Inflammatory macrophage treated with lipopolysaccharide for 1 hour (primary cell): Measurements from ENCODE around the gene UBTF.

Experiments used
- DNase-seq, 2 donors: peaks; one replicate each; pipeline ENCODE4 v3.0.0-alpha.2; 2020 to 2022

Gene UBTF

DNA sequence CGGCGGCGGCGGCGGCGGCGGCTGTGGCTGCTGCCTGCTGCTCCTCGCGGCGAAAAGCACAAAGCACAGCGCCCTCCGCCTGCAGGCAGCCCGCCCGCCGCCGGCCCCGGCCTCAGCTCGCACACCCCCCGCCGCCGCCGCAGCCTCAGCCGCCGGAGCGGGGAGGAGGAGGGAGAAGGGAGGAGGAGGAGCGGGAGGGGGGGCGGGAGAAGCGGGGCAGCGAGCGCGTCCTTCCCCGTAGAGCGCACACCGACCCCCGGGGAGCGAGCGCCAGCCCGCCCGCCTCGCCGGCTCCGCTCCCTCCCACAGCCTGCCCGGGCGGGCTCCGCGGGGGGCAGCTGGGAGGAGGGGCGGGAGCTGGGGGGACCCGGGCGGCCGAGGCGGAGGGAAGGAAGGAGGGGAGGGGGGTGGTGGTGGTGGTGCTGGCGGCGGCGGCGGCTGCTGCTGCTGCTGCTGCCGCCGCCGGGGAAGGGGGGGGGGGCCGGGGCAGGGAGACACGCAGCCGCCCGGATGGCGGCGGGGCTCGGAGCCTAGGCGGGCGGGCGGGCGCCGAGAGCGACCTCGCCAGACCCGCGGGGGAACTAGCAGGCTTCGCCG is at the start of gene UBTF:
Gene UBTF (minus strand): TSS at position 60 of the 597 bp plus-strand sequence. CDS start 1,446 bp downstream, outside the sequence.
- no peak for DNase-seq

DNA sequence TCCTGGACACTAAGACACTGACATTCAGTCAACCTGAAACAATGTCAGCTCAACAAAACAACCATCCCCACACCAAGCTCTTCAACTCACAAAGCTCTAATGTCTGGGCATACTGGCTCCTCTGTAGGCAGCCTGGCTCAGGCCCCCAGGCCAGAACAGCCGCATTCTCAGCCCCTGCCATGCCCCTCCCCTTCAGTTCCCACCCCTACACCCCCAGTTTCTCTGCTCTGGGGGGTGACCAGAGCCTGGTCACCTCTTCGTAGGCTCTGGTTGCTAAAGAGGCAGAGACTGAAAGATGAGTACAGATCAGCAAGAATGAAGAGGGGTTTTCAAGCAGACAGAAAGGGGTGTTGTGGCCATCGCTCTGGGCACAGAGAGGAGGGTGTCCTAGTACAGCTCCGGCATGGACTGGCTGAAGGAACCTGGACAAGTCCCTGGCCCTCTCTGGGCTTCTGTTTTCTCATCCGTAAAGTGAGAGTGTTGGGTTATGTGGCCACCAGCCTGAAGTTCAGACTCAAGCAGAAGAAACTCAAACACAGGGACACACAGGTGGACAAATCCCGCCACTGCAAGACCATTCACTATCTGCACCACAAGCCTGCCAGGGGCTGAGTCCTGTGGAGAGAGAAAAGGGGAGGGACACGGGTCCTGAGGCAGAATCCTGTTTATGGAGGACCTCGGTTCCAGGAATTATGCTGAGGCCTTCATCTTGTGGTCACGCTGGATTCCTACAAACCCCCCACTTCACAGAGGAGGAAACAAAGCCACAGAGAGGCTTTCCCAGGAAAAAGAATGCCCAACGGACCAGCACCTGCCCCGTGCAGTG is 49.4 kb upstream of the UBTF start:
- no peak for DNase-seq

DNA sequence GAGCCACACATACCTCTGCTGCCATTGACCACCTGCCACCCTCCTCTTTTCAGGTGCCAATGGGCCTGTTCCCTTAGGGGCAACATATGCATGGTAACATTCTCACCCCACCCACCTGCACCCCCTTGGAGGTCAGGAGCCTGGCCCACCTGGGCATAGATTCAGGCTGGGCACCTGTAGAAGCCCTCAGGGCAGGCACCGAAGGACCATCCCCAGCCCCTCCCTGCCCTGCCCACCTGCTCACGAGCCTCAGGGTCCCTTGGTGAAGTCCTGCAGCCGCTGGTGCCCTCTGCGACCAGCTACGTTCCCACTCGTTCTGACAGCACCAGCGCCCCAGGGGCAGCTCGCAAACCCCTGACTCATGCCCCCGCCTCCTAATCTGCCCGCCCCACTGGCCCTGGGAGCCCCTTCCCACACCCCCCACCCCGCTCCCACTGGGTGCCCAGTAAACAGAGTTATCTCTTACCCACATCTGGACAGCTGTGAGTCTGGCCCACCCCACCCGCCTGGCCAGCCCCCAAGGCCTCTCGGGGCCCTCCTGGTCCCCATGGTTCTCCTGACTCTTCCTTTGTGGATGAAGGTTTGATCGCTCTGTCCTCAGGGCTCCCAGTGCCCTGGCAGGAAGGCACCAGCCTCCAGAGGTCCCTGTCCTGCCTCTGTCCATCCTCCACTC is 48.5 kb upstream of the UBTF start, which contains the start of gene SLC4A1:
Gene SLC4A1 (minus strand): TSS at position 318 of the 673 bp plus-strand sequence. CDS start 5,269 bp downstream, outside the sequence.
- no peak for DNase-seq

- no peak for DNase-seq
Observed at GRCh38 chr17:44267165-44267455, 47.6 kb upstream of the UBTF start.

DNA sequence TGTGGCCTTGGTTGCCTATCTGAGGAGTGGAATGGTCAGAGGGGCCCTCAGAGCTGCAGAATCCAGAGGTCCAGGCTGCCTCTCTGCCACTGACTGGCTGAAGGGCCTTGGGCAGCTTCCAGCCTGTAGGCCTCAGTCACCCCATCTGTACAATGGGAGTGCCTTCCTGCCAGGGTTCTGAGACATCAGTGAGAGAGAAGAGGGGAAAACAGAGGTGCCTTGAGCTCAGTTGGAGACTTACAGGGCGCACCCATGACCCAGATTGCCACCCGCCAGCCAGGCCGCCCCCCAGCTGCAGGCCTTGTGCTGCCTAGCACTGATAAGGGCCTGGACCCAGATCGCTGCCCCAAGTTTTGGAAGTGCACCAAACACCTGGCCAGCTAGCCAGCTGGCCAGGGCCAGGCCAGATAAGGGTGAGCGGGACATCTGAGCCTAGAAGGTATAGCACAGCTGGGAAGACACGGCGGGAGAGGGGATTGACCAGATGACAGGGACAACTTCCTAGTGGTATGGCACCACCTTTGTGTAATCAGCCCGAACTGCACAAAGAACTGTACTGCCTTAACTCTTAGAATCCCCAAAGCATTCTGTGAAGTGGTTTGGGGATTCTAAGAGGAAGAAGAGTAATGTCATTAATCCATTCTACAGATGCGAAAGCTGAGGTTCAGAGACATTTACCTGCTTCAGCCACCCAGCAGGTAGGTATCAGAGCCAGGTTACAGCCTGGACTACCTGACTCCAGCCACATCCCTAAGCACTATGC is 47.1 kb upstream of the UBTF start:
- DNase-seq, result no peak

GRCh38 chr17:44263345-44263902 is 43.9 kb upstream of the UBTF start:
- DNase-seq, result no peak

DNA sequence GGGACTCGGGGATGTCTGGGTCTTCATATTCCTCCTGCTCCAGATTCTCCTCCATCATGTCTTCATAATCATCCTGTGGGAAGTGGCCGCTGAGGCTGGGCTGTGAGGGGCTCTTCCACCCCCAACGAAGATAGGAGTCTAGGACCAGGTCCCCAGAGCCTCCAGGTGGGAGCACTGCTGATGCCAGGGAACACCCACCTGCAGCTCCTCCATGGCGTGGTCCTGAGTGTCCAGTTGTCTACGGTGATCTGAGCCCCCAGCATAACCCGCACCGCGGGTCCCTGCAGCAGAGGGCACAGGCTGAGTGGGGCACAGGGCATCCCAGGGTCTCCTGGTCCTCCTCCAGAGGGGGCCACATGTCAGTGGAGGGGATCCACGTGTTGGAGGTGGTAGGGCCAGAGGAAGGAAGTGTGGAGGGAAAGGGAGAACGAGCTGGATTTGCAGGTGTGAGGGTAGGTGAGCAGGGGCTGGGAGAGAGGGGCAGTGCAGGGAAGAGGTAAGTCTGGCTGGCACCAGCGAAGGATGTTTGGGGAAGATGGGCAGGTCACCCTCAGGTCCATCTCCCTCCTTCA is 43.3 kb upstream of the UBTF start:
- DNase-seq, result no peak

- DNase-seq, result no peak
Observed at GRCh38 chr17:44260296-44260695, 40.8 kb upstream of the UBTF start.

GRCh38 chr17:44258811-44259351 is 39.4 kb upstream of the UBTF start:
- no peak for DNase-seq

DNA sequence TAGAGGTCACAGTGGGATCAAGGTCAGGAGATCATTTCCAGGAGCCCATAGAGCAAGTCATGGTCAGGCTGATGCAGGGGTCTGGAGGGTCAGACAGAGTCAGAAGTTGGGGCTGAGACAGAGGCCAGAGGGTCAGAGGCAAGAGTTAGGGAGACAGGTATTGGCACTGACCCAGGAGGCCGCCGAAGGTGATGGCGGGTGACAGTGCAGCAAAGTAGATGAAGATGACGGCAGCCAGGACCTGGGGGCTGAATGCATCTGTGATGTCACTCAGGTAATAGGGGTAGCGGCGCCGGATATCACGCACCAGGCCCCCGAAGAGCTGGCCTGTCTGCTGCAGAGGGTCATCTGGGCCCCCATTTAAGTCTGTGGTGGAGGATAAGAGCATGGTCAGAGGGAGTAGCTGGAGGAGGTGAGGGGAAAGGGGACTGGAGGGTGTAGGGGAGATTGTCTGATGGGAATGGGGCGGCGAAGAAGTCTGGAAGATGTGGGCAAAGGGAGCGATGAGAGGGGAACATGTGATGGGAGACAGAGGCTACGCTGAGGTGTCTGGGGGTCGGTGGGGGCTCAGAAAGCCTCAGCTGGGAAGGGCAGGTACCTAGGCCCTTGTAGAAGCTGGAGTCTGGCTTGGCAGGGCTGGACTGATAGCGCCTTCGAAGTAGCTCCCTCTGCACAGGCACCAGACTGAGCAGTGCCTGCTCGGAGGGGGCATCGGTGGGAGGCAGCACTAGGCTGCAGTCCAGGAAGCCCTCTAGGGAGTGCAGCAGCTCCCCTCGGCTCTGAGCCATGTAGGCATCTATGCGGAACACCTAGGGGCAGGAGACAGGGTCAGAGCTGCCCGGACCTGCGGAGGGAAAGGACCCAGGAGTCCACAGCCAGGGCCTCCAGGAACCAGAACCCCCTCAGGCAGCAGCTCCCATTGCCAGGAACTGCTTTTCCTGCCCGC is 38.6 kb upstream of the UBTF start:
- DNase-seq, result no peak

GRCh38 chr17:44256671-44257070 is 37.2 kb upstream of the UBTF start:
- DNase-seq, result no peak

- no peak for DNase-seq
Observed at GRCh38 chr17:44255915-44256314, 36.4 kb upstream of the UBTF start.

- no peak for DNase-seq
Observed at GRCh38 chr17:44254361-44255095, 35.1 kb upstream of the UBTF start.

- no peak for DNase-seq
Observed at GRCh38 chr17:44253006-44253405, 33.5 kb upstream of the UBTF start.

GRCh38 chr17:44251062-44251461 is 31.6 kb upstream of the UBTF start:
- DNase-seq, result no peak

DNA sequence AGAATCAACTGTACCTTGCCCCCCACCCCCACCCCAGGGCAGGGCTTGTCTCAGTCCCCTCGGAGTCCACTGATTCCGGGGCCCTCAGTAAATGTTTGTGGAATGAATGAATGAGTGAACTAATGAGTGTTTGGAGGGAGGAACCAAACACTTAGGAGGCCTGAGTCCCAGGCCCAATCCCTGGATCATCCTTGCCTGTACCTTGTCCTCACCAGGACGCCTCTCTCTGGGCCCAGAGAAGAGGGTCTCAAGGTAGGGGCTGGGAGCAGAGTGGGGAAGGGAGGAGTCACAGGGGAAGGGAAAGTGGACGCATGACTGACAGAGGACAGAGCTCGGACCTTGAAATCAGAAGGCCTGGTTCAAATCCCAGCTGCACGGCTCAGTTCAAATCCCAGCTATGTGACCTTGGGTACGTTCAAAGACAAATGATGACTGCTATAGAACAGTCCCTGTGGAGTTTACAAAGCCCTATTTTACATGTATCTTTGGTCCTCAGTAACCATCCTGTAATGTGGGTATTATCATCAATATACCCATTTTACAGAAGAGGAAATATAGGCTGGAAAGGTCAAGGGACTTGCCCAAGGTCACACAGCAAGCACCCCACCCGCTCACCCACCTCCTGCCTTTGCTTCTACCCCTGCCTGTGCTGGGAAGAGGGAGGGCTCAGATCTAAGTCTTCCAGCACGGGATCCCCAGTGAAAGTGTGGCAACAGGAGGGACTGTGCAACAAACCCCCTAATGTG is 30.2 kb upstream of the UBTF start:
- DNase-seq, result no peak

- DNase-seq, result no peak
Observed at GRCh38 chr17:44247876-44248736, 28.6 kb upstream of the UBTF start.

- DNase-seq, result no peak
Observed at GRCh38 chr17:44247440-44247841, 28.0 kb upstream of the UBTF start.
